ENCODE measurements around the gene KCNK5. TPM values are rescaled to one million over a fixed set of nuclear protein-coding genes. Genes with fewer than 3 reads are reported as not detected.
A peak's percentile ranks its signal among the peaks of the same experiment; 100 is the strongest.

The KCNK5 gene
- total RNA-seq, 1 experiment from 2014 or later, result 0.79 TPM

DNA sequence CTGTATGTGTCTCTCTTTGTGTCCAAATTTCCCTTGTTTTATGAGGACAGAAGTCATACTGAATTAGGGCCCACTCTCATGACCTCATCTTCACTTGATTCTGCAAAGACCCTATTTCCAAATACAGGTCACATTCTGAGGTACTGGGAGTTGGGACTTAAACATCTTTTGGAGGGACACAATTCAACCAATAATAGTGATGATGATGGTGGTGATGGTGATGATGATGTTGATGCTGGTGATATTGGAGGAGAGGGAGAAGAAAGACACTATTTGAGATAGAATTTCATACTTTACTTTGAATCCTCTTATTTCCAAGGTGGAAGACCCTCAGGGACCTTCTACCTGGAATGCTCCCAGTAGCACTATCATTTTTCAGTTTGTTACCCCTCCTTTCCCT, 21.2 kb upstream of the KCNK5 start:
- DNase-seq (ENCODE audit: low read depth, low spot score), result no peak
- in situ Hi-C loops (cut with HindIII; ENCODE audit: low pct_unique_long_range_greater_than_20kb, low sequenced_read_pairs), result no loop called here

DNA sequence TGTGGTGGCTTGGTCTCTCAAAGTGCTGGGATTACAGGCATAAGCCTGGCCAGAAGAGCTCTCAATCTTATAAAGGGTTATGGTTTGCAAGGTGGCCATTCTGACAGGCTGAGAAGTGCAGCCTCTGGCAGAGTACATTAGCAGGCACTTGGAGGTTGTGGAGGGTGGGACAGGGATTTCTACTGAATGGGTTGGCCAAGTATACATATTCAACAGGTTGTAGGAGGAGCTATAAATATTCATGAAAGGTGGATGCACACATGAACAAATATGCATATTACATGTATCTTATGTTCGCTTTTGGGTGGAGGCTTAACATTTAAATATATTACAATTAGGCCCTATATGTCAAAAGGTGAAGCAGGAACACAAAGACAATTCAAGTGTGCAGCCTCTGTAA, 20.0 kb upstream of the KCNK5 start:
- in situ Hi-C loops (cut with HindIII; ENCODE audit: low pct_unique_long_range_greater_than_20kb, low sequenced_read_pairs), result no loop called here
- no peak for DNase-seq (ENCODE audit: low read depth, low spot score)

DNA sequence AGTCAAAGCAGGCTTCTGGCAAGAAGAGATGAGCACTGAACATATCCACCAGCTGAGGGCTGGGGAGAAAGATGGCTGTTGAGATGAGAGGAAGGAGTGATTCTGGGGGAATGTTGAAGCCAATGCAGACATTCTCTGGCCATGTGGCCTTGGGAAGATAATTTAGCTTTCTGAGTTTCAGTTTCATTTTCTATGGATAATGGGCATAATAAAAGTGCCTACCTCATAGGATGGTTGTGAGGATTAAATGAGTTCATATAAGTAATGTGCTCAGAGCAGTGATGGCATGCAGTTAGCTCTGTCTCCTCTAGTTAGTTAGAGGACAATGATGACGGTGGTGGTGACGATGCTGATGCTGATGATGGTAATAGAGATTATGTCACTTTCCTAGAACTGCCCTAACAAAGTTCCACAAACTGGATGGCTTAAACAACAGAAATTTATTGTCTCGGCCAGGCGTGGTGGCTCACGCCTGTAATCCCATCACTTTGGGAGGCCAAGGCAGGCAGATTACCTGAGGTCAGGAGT, 18.5 kb upstream of the KCNK5 start:
- in situ Hi-C loops (cut with HindIII; ENCODE audit: low pct_unique_long_range_greater_than_20kb, low sequenced_read_pairs), result no loop called here
- no peak for DNase-seq (ENCODE audit: low read depth, low spot score)

DNA sequence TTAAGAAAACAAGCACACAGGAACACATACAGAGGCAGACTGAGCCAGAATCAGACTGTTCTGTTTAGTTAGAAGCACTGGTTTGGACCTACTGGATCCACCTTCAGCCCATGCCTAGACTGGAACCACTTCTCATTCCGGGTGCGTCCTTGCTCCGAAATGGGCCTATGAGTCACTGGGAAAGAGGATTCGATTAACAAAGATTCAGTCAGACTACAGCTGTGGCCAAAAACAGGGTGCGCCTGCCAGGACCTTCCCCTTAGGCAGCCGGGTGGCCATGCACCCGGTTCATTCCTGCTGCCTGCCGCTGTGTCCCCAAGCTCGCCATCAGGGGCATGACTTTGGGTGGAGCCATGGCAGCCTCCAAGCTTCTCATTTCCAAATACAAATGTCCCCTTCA, 14.5 kb upstream of the KCNK5 start:
- in situ Hi-C loops (cut with HindIII; ENCODE audit: low pct_unique_long_range_greater_than_20kb, low sequenced_read_pairs), result no loop called here
- DNase-seq (ENCODE audit: low read depth, low spot score), result no peak

DNA sequence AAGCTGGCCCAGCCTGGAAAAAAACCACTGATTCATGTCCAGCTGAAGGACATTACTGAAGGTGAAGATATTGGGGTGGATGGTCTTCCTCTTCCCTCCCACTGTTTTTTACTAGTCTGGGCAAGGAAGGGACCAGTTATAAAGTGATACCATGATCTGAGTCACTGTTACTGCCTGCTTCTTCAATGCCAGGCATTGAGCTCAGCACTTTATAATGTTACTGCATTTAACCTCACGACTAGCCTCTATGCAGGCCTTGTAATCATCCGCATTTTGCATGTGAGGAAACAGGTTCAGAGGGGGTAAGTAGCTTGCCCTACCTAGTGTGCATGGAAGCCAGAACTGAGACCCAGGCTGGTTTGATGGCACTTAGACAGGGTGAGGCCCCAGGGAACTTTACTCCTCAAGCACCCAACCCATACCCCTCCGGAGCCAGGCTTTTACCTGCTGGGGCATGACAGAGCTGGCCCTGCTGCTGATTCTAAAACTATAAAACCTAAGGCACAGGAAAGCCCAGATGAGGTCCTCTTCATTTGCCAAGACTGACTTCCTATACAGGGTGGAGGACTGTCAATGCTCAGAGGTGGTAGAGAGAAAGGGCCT, 11.0 kb upstream of the KCNK5 start:
- in situ Hi-C loops (cut with HindIII; ENCODE audit: low pct_unique_long_range_greater_than_20kb, low sequenced_read_pairs), result no loop called here

DNA sequence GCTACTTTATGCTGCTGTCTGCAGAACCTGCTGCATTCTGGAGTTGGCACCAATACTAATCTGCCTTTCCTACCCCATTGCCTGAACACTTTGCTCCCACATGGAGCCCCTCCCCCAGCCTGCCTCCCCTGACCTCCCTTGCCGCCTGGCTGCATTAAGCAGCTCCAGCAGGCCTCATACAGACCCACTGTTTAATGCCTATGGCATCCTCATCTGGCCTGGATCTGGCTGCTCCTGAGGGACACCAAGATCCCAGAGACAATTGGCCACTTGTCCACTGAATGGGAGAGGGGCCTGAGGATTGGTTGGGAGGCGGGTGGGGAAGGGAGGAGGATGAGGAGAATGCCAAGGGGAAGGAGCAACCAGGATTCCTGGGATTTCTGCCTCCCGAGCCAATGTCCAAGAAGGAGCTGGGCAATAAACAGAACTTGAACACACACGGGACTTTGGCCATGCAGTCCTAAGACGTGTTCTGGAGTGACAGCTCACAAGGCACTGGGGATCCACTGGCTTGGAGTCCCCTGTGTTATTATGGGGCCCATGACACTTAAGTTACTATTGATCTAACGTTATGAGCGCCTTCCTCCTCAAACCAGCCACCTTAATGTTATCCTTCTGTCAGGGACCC, 10.4 kb upstream of the KCNK5 start:
- in situ Hi-C loops (cut with HindIII; ENCODE audit: low pct_unique_long_range_greater_than_20kb, low sequenced_read_pairs), result no loop called here
- DNase-seq (ENCODE audit: low read depth, low spot score), result peak; percentile 20

More for the DNA sequence above, 11.0 kb upstream of the KCNK5 start:
- no peak for DNase-seq (ENCODE audit: low read depth, low spot score)

DNA sequence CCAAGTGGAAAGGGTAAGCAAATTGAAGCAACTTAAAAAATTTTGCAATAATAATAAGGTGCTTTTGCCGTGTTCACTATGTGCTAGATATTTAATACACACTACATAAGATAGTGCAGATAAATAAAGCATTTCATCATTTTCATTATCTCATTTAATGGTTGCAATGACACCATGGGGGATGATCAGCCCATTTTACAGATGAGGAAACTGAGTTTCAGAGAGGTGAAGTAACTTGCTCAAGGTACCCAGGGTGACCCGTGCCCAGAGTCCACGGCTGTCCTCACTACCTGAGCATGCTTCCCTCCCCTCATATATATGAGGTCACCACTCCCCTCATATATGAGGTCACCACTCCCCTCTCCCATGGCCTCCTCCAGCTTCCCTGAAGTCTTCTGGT, 7.5 kb upstream of the KCNK5 start:
- in situ Hi-C loops (cut with HindIII; ENCODE audit: low pct_unique_long_range_greater_than_20kb, low sequenced_read_pairs), result no loop called here
- DNase-seq (ENCODE audit: low read depth, low spot score), result no peak

DNA sequence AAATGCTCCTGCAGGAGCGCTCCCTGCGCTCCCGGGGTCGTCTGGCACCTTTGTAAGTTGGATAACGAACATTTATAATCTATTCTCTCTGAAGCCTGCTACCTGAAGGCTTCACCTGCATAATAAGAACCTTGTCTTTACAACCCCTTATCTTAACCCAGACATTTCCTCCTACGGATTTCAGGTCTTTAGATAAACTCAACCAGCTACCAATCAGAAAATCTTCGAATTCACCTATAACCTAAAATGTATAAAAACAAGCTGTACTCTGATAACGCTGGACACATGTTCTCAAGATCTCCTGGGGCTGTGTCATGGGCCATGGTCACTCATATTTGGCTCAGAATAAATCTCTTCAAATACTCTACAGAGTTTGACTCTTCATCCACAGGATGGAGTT, 4.1 kb upstream of the KCNK5 start:
- no peak for DNase-seq (ENCODE audit: low read depth, low spot score)
- in situ Hi-C loops (cut with HindIII; ENCODE audit: low pct_unique_long_range_greater_than_20kb, low sequenced_read_pairs), result no loop called here

DNA sequence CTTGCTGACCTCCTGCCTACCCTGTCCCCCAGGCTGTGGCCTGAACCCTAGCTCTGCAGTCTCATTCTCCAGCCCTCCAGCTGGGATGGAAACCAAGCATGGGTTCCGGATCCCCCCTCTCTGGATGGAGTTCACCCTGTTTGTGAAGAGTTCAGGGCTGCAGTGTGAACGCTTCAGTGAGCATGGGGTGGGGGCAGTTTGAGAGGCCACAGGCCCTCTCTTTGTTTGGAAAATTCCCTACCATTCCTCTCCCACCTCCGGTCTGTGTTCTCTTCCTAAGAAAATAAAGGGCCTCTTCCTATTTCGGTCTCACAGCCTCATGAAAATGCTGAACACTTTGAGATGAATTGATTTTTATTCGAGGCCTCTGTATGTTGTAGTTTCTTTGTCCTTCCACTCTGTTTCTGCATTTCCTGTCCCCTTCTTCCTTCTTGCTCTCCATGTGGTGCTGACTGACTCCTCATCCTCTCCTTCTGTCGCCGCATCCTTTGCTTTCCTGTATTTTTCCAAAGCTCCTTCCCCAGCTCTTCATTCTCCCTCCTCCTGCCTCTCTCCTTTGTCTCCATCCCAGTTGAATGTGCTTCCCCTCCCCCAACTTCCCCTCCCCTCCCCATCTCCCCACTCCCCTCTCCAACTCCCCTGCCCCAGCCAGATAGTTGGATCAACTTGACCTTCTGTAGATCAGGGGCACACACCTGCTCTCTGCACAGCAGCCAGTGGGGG, 2.4 kb upstream of the KCNK5 start:
- in situ Hi-C loops (cut with HindIII; ENCODE audit: low pct_unique_long_range_greater_than_20kb, low sequenced_read_pairs), result no loop called here
- DNase-seq (ENCODE audit: low read depth, low spot score), result no peak

DNA sequence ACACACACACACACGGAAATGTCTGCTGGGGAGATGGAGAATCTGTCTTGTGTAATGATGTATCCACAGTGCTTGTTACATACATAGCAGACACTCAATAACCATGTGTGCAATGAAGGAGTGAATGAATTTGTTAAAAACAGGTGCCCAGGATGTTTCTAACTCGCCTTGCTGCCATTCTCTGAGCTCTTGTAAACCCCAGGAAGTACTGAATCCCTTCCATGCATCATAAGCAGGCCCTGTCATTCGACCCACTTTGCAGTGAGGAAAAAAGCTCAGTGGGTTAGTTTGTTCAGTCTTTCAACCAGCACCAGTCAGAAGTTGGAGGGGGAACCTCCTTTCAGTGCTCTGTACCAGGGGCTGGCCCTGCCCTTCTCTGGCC, 1.4 kb upstream of the KCNK5 start:
- DNase-seq (ENCODE audit: low read depth, low spot score), result no peak
- in situ Hi-C loops (cut with HindIII; ENCODE audit: low pct_unique_long_range_greater_than_20kb, low sequenced_read_pairs), result no loop called here

DNA sequence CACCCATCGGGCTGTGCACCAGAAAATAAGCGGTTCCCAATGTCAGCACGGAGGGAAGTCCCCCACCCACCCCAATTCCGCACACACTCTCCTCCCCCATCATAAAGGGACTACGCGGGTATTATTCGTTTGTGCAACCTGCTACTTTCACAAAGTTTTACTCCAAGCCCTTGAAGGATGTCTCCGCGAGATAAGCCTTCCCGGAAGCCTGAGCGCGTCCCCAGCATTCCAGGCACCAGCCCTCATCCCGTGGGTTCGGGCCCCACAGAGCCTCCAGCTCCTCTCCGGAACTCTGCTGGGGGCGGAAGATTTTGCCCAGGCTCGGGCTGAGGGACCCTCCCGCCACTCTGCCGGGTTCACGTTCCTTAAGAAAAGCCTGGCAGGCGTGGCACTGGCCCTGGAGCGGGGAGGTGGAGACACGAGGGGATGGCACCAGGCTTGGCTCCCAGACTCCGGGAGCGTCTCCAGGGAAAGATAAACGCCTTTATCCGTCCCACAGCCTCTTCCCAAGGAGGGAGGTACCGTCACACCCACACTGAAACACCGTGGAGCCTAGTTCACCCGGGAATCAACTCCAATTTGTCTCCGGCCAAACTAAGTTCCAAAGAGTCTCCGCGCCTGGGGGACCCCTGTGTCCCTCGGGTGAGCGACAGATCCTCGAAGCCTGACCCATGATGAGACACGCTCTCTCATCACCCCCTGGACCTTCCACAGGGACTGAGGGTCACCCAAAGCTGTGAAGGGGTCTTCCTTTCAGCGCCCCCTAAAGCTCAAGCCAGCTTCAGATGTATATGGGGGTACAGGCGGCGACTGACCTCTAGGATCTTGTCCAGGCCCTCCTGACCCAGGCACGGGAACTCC, 934 bp downstream of the KCNK5 start:
- in situ Hi-C loops (cut with HindIII; ENCODE audit: low pct_unique_long_range_greater_than_20kb, low sequenced_read_pairs), result no loop called here
- no peak for DNase-seq (ENCODE audit: low read depth, low spot score)

DNA sequence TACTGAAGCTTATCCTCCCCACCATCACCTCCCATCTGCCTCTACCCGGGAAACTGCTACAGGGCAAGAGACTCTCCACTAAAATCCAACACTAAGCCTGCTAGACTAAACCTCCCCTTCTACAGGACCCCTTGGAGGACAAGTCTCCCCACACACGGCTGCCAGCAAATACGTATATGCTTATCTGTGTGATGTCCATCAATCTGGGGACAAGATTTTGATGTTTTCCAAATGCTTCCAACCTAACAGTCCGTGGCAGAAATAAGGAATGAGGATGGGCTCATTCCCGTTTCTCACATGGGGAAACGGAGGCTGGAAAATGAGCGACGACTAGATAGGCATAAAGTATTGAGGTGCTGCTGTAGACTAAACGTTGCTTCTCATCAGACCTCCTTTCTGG, 1.8 kb downstream of the KCNK5 start:
- no peak for DNase-seq (ENCODE audit: low read depth, low spot score)
- in situ Hi-C loops (cut with HindIII; ENCODE audit: low pct_unique_long_range_greater_than_20kb, low sequenced_read_pairs), result no loop called here

DNA sequence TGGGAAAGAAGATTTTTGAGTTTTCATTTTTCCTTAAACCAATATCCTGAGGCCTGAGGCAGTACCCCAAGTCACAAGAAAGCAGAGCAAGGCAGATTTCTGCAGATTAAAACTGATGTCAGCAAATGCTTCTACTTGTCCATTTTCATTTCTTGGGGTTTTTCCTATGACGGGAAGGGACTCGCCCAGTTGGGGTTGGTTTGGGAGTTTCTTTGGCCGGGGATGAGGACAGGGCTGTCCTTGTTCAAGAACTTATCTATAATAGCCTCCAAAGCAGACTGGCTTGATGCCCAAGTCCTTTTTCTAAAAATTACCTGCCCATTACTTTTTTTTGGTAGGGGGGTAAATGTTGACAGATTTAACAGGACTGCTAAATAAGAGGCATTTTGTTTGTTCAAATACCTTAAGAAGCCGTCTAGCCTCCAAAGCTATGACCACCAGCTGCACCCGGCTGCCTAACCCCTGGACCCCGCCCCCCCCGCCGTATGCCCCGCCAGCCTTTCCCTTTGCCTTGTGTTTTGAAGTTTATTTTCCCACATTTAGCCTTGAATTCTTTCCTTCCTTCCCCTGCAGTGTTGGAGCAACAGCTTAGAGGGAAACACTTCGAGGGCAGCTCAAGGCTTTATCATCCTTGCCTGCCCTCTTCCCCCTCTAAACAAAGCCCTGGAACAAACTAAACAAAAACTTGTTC, 2.5 kb downstream of the KCNK5 start:
- in situ Hi-C loops (cut with HindIII; ENCODE audit: low pct_unique_long_range_greater_than_20kb, low sequenced_read_pairs), result no loop called here
- no peak for DNase-seq (ENCODE audit: low read depth, low spot score)

DNA sequence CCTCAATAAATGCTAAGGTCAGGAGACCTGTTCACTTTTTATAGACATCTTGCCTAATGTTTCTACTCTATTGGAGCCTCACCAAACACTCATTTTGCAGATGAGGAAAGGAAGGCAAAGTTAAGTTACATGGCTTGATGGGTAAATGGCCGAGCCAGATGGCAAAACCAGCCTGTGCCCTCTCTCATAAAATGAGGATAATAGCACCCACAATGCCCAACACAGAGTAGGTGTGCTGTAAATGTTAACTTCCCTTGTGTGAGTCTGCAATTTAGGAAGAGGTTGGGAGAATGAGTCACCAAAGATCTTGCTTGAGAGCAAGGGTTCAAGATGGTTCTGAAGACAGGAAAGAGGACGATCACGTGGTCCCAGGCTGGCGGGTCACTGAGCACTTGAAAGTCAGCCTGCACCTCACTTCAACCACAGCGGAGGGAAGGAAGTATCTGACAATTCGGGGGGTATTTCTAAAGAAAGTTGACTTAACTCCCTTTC, 3.3 kb downstream of the KCNK5 start:
- DNase-seq (ENCODE audit: low read depth, low spot score), result no peak
- in situ Hi-C loops (cut with HindIII; ENCODE audit: low pct_unique_long_range_greater_than_20kb, low sequenced_read_pairs), result no loop called here

DNA sequence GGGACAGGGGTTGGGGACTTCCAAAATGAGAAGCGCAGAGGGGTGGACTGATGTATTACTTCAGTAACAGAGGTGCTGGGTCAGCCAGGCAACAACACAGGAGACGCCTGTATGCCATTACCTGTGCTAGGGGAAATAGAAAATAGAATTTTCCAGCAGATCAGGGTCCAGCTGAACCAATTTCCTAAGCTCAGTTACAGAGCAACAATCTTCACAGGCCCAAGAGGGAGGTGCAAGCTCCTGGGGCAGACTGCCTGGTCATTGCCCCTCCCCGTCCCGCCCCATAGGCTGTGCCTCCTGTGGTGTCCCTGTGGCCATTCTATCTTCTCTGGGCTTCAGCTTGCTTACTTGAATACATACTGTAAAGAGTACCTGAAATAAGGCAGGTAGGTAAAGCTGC, 3.7 kb downstream of the KCNK5 start:
- DNase-seq (ENCODE audit: low read depth, low spot score), result no peak
- in situ Hi-C loops (cut with HindIII; ENCODE audit: low pct_unique_long_range_greater_than_20kb, low sequenced_read_pairs), result no loop called here

DNA sequence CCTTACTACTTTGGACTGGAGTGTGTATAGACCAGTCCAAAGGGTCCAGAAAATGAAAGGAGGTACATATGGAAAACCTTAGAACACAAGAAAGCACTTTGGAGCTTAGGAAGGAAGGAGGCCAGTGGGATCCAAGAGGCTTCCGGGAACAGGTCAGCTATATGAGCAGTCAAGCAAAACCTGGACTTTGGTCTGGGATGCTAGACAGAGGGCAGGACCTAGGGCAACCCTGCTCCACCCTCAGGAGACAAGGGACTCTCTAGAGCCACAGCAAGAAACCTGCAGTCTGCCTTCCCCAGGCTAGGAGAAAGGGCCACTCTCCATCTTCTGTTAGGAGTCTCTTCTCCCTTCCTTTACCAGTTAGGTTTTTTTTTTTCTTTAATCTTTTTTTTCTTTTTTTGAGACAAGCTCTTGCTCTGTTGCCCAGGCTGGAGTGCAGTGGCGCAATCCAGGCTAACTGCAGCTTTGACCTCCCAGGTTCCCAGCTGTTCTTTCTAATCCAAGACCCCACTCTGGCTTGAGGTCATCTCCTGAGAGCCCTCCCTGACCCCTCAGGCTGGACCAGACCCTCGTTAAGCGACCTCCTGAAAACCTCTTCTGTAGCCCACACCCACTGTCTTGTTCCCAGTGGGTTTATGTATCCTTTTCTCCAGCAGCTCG, 4.6 kb downstream of the KCNK5 start:
- in situ Hi-C loops (cut with HindIII; ENCODE audit: low pct_unique_long_range_greater_than_20kb, low sequenced_read_pairs), result no loop called here

DNA sequence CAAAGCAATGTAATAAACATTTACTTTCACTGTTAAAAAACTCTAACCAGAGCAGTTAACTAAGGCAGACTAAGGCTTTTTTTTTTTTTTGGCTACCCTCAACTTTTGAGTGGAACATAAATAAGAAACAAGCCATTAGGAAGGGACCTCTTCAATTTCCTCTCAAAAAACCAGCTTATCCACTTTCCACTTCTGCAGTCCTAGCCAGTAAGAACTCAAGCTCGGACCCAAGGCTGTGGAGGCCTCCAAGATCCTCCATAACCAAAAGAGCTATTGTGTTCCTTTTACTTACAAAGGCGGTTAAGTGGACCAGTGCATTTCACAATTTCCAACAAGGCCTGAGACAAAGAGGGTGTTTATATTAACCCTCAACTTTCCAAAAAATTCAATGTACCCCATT, 5.3 kb downstream of the KCNK5 start:
- in situ Hi-C loops (cut with HindIII; ENCODE audit: low pct_unique_long_range_greater_than_20kb, low sequenced_read_pairs), result no loop called here
- peak; percentile 36 for DNase-seq (ENCODE audit: low read depth, low spot score)

More for the DNA sequence above, 4.6 kb downstream of the KCNK5 start:
- DNase-seq (ENCODE audit: low read depth, low spot score), result no peak

All from SK-MEL-5 (cell line).